GM12891 (cell line): ENCODE results near the gene PRAMEF14.
"Not testable (repeated sequence)": the region's sequence is repeated elsewhere in the genome, so short reads cannot be mapped to it uniquely, and the experiment has no call there.

Experiments
- PAX5 ChIP-seq: IDR thresholded peaks from 2 replicates; pipeline ENCODE4 v1.6.1; 2011; ENCODE audit warnings: low read length, moderate library complexity, mild to moderate bottlenecking; ENCODE audit not compliant: insufficient read depth, severe bottlenecking
- POLR2A ChIP-seq: IDR thresholded peaks from 2 replicates; pipeline ENCODE4 v1.6.1; 2011; ENCODE audit warnings: low read depth, low read length, control low read depth
- POLR2AphosphoS5 ChIP-seq: IDR thresholded peaks from 2 replicates; pipeline ENCODE4 v1.6.1; 2011; ENCODE audit warnings: low read depth, low read length, control low read depth
- POU2F2 ChIP-seq: IDR thresholded peaks from 2 replicates; pipeline ENCODE4 v1.6.1; 2011; ENCODE audit warnings: low read depth, mild to moderate bottlenecking, control low read depth, low read length, moderate library complexity
- SPI1 ChIP-seq: IDR thresholded peaks from 2 replicates; pipeline ENCODE4 v1.6.1; 2011; ENCODE audit warnings: low read depth, low read length, control low read depth
- TAF1 ChIP-seq: IDR thresholded peaks from 2 replicates; pipeline ENCODE4 v1.6.1; 2011; ENCODE audit warnings: low read depth, low read length, control low read depth

DNA sequence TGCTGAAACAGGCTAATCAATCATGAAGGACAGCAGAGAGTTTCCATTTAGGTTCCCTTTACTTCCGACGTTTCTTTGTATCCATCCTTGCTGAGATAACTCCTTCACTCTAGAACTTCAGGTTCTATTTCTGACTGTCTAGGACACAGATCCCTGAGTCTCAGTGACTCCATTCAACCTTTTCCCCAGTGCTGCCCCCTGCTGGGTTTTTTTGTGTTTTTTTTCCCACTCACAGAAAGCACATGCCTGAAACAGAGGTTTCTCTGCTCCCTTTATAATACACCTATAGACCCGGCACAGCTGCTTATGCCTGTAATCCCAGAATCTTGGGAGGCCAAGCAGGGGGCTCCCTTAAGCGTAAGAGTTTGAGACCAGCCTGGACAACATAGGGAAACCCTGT is 21.6 kb upstream of the PRAMEF14 start:
- TF ChIP-seq POLR2A, POU2F2, POLR2AphosphoS5, SPI1, TAF1, PAX5: not testable (repeated sequence)
